Common myeloid progenitor, CD34-positive (primary cell): ENCODE measurements around the gene VAV3.

Experiments
- CTCF ChIA-PET: fragments of 350-600 bp; sonication (Branson Sonifier 250); formaldehyde crosslinking; loops from one replicate; lab custom pipeline; 2021; ENCODE audit warnings: antibody characterized with exemption; lab: Charles Lee
- POLR2A ChIA-PET: fragments of 350-600 bp; sonication (Branson Sonifier 250); formaldehyde crosslinking; loops from one replicate; lab custom pipeline; 2021; ENCODE audit warnings: antibody characterized with exemption; lab: Charles Lee
- DNase-seq, 3 donors: peaks; one replicate each; pipeline versions ENCODE4 v3.0.0 to v3.0.0-alpha.2; 2013
- H3K27ac ChIP-seq, 2 experiments: 1 replicate in 1 of 2; 2 replicates in 1 of 2; pipeline ENCODE4 v1.7.0; 2013; ENCODE audit warnings: inconsistent platforms in 2 of 2, low read length in 2 of 2, mild to moderate bottlenecking in 2 of 2, low read depth in 1 of 2, moderate library complexity in 1 of 2; ENCODE audit not compliant: severe bottlenecking in 2 of 2, insufficient read depth in 1 of 2, poor library complexity in 1 of 2
- H3K27me3 ChIP-seq, 5 experiments: replicated peaks in 2 of 5; 1 replicate in 3 of 5; 2 replicates in 2 of 5; pipeline versions ENCODE4 v1.6.1 to v1.7.0; 2013; ENCODE audit warnings: low read length in 4 of 5, mild to moderate bottlenecking in 2 of 5, moderate library complexity in 2 of 5, inconsistent platforms in 1 of 5; ENCODE audit not compliant: insufficient read depth in 5 of 5, control insufficient read depth in 4 of 5
- H3K36me3 ChIP-seq, 4 experiments: 1 replicate in 2 of 4; 2 replicates in 2 of 4; pipeline versions ENCODE4 v1.6.1 to v1.7.0; 2013; ENCODE audit warnings: low read length in 3 of 4, control low read depth in 1 of 4, mild to moderate bottlenecking in 1 of 4; ENCODE audit not compliant: control insufficient read depth in 4 of 4, insufficient read depth in 4 of 4
- H3K4me1 ChIP-seq, 4 experiments: 1 replicate in 3 of 4; 2 replicates in 1 of 4; pipeline versions ENCODE4 v1.6.1 to v1.7.1; 2013; ENCODE audit warnings: low read length in 3 of 4, mild to moderate bottlenecking in 3 of 4, control low read depth in 1 of 4, inconsistent platforms in 1 of 4, moderate library complexity in 1 of 4; ENCODE audit not compliant: control insufficient read depth in 4 of 4, insufficient read depth in 4 of 4; ENCODE audit errors: control extremely low read depth in 1 of 4
- H3K4me3 ChIP-seq, 7 experiments: 1 replicate in 4 of 7; 2 replicates in 3 of 7; pipeline versions ENCODE4 v1.5.1 to v1.7.0; 2013; ENCODE audit warnings: mild to moderate bottlenecking in 7 of 7, low read length in 6 of 7, moderate library complexity in 6 of 7, inconsistent platforms in 2 of 7, low read depth in 2 of 7, control low read depth in 1 of 7; ENCODE audit not compliant: insufficient read depth in 4 of 7, control insufficient read depth in 1 of 7; ENCODE audit errors: extremely low read depth in 1 of 7
- H3K9me3 ChIP-seq, 5 experiments: 1 replicate in 4 of 5; 2 replicates in 1 of 5; pipeline versions ENCODE4 v1.6.1 to v1.7.1; 2013; ENCODE audit warnings: low read length in 4 of 5, mild to moderate bottlenecking in 2 of 5, inconsistent platforms in 1 of 5, low read depth in 1 of 5, moderate library complexity in 1 of 5; ENCODE audit not compliant: control insufficient read depth in 4 of 5, insufficient read depth in 2 of 5; ENCODE audit errors: control extremely low read depth in 1 of 5
- WGBS: methylation state at CpG from one replicate; pipeline ENCODE4 v1.1.5; 2013; ENCODE audit not compliant: insufficient coverage; 5-methylcytosine and 5-hydroxymethylcytosine counted together

VAV3 gene

DNA sequence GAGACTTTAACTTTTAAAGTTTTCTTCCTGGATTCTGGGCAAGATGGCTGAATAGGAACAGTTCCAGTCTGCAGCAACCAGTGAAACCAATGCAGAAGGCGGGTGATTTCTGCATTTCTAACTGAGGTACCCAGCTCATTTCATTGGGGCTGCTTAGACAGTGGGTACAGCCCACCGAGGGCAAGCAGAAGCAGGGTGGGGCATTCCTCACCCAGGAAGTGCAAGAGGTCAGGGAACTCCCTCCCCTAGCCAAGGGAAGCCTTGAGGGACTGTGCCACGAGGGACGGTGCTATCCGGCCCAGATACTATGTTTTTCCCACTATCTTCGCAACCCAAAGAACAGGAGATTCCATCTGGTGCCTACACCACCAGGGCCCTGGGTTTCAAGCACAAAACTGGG, 121.0 kb downstream of the VAV3 start:
- Histone ChIP-seq H3K36me3 (peaks cover 0 to 3% (median 0%) of the 10 kb centered on the region in 4 experiments), H3K27me3 (no peaks in the 10 kb centered on the region), H3K4me3 (peak overlapping the region in 4 of 7 experiments; percentile 13 to 55 (median 44)), H3K27ac (peak overlapping the region in 1 of 2 experiments; percentile 36), H3K9me3 (peaks cover 0 to 7% (median 0%) of the 10 kb centered on the region in 5 experiments), H3K4me1 (peaks cover 6 to 62% (median 45%) of the 10 kb centered on the region in 4 experiments)
- DNase-seq: peak in 1 of 3 donors; percentile 34
- CTCF ChIA-PET: interaction anchor here (0.6 to 8.0 kb wide), 12 partner anchors 11 to 281 kb away, joined by 3 to 80 read pairs (median 5); no protein-coding TSS in a partner anchor
- POLR2A ChIA-PET: interaction anchor here (1.1 kb wide), 2 partner anchors 15 to 58 kb away, joined by 3 to 4 read pairs; no protein-coding TSS in a partner anchor
- WGBS: 55% methylated on average over 6 of the region's 6 CpGs

- Histone ChIP-seq H3K4me1 (peaks cover 18 to 79% (median 55%) of the 10 kb centered on the region in 4 experiments), H3K9me3 (no peaks in the 10 kb centered on the region), H3K27me3 (no peaks in the 10 kb centered on the region), H3K36me3 (peaks cover 0 to 3% (median 0%) of the 10 kb centered on the region in 4 experiments), H3K27ac (peak overlapping the region; percentile 29 to 55), H3K4me3 (peak overlapping the region in 3 of 7 experiments; percentile 23 to 52 (median 30))
- DNase-seq: peak in 2 of 3 donors; percentile 60 to 74
- POLR2A ChIA-PET: no interaction called here
- CTCF ChIA-PET: interaction anchor here (1.2 to 8.0 kb wide), 7 partner anchors 11 to 124 kb away, joined by 3 to 80 read pairs (median 6); no protein-coding TSS in a partner anchor
- WGBS: no CpG with 5 or more reads among the region's 2 CpGs
Observed at GRCh38 chr1:107842241-107842640, 122.7 kb downstream of the VAV3 start.

DNA sequence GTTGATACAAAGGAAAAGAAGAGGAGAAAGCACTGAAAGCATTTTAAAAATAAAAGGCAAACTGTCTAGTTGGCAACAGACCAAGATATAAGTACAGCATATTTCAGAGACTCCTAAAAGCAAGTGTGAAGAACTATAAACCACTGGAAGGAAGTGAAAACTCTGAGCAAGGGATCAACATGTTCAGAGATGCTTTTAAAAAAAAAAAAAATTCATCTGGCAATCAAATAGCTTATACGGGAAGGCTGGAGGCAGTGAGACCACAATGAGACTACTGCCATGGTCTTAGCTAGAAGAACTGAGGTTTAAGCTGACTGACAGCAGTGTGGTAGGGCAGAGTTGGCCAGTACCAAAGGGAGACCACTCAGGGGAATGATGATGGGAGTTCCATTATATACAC, 124.3 kb downstream of the VAV3 start:
- Histone ChIP-seq H3K4me1 (peaks cover 20 to 91% (median 57%) of the 10 kb centered on the region in 4 experiments), H3K4me3 (peak overlapping the region in 3 of 7 experiments; percentile 6 to 43 (median 16)), H3K36me3 (peaks cover 0 to 3% (median 0%) of the 10 kb centered on the region in 4 experiments), H3K27me3 (no peaks in the 10 kb centered on the region), H3K9me3 (no peaks in the 10 kb centered on the region), H3K27ac (peak overlapping the region in 1 of 2 experiments; percentile 70)
- POLR2A ChIA-PET: interaction anchor here (0.6 kb wide), 1 partner anchor 1310 kb away, joined by 5 read pairs; no protein-coding TSS in a partner anchor
- WGBS: 0% methylated on average over 1 of the region's 1 CpG
- DNase-seq: peak in 2 of 3 donors; percentile 71 to 81
- CTCF ChIA-PET: interaction anchor here (0.6 to 8.0 kb wide), 6 partner anchors 10 to 730 kb away, joined by 3 to 80 read pairs (median 6); no protein-coding TSS in a partner anchor

DNA sequence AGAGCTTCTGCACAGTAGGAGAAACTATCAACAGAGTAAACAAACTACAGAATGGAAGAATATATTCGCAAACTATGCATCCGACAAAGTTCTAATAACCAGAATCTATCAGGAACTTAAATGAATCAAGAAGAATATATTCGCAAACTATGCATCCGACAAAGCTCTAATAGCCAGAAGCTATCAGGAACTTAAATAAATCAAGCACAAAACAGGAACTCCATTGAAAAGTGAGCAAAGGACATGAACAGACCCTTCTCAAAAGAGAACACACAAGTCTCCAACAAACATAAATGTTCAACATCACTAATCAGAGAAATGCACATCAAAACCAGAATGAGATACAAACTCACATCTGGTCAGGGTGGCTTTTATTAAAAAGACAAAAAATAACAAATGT, 126.9 kb downstream of the VAV3 start:
- Histone ChIP-seq H3K9me3 (no peaks in the 10 kb centered on the region), H3K27me3 (no peaks in the 10 kb centered on the region), H3K27ac (no peak overlapping the region), H3K36me3 (no peaks in the 10 kb centered on the region), H3K4me3 (peak overlapping the region in 1 of 7 experiments; percentile 34), H3K4me1 (peaks cover 29 to 93% (median 62%) of the 10 kb centered on the region in 4 experiments)
- 4% methylated on average over 4 of the region's 4 CpGs for WGBS
- POLR2A ChIA-PET: no interaction called here
- peak in 2 of 3 donors; percentile 65 to 82 for DNase-seq
- CTCF ChIA-PET: interaction anchor here (1.0 to 2.4 kb wide), 3 partner anchors 57 to 286 kb away, joined by 3 to 8 read pairs (median 3); no protein-coding TSS in a partner anchor

DNA sequence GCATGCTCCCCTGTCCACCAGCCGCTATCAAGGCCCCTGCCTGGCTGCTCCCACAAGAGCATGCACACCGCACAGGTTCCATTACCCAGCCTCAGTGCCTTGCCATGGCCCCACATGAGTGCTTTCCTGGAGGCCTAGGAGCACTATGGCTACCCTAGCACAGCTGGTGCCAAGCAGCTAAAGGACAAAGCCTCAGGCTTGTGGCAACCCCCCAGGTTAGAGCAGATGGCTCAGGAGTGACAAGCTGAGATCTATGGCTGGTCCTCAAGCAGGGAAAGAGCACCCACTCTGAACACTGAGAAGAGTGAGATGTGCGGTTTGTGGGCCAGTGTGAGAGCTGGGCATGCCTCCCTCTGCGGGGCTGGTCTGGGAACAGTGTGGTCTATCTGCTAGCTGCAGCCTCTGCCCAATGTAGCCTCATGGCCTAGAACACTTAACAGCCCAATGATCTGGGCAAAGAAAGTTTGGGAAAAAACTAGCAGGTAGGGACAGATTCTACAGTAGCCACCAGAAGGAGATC, 129.8 kb downstream of the VAV3 start:
- H3K36me3 ChIP-seq: no peaks in the 10 kb centered on the region
- ChIA-PET POLR2A (interaction anchor here (0.6 kb wide), 1 partner anchor 120 kb away, joined by 5 read pairs; no protein-coding TSS in a partner anchor), CTCF (interaction anchor here (1.2 to 11.8 kb wide), 8 partner anchors 9 to 291 kb away, joined by 3 to 80 read pairs (median 6); no protein-coding TSS in a partner anchor)
- DNase-seq: no peak
- 100% methylated on average over 4 of the region's 4 CpGs for WGBS
- H3K27me3 ChIP-seq: no peaks in the 10 kb centered on the region
- H3K4me1 ChIP-seq: peaks cover 40 to 92% (median 64%) of the 10 kb centered on the region in 4 experiments
- H3K27ac ChIP-seq: no peak overlapping the region
- H3K4me3 ChIP-seq: no peak overlapping the region
- H3K9me3 ChIP-seq: no peaks in the 10 kb centered on the region

DNA sequence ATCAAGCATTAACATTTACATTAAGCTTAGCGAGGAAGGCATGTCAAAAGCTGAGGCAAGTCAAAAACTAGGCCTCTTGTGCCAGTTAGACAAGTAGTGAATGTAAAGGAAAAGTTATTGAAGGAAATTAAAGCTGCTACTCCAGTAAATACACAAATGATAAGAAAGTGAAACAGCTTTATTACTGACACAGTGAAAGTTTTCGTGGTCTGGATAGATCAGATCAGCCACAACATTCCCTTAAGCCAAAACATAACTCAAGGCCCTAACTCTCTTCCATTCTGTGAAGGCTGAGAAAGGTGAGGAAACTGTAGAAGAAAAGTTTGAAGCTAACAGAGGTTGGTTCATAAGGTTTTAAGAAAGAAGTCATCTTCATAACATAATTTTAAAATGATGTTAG, 131.9 kb downstream of the VAV3 start:
- ChIA-PET POLR2A (no interaction called here), CTCF (interaction anchor here (0.6 to 11.8 kb wide), 6 partner anchors 11 to 287 kb away, joined by 3 to 80 read pairs (median 4); no protein-coding TSS in a partner anchor)
- WGBS: 40% methylated on average over 1 of the region's 2 CpGs
- H3K36me3 ChIP-seq: no peaks in the 10 kb centered on the region
- H3K4me3 ChIP-seq: peak overlapping the region in 3 of 7 experiments; percentile 30 to 57 (median 57)
- H3K27ac ChIP-seq: peak overlapping the region; percentile 30 to 54
- H3K4me1 ChIP-seq: peaks cover 48 to 94% (median 70%) of the 10 kb centered on the region in 4 experiments
- DNase-seq: peak in 2 of 3 donors; percentile 53 to 70
- H3K9me3 ChIP-seq: no peaks in the 10 kb centered on the region
- no peaks in the 10 kb centered on the region for H3K27me3 ChIP-seq
